Left renal cortex interstitium (tissue), 4 donors: Measurements from ENCODE around the gene CPN2. TPM values are rescaled to one million over a fixed set of nuclear protein-coding genes. Genes with fewer than 3 reads are reported as not detected.

ENCODE experiments used
- DNase-seq, 4 donors: peaks; one replicate each; pipeline ENCODE4 v3.0.0-alpha.2; 2013; ENCODE audit warnings: low read depth in 4 of 4, low spot score in 2 of 4, missing footprints in 1 of 4
- polyA plus RNA-seq, 4 donors: library from polyadenylated mRNA; unstranded; fragments of 120-200 nt; gene quantifications; one replicate each; pipeline ENCODE4 v1.2.1, GENCODE V29; 2013; ENCODE audit not compliant: insufficient read length in 4 of 4

The CPN2 gene
- under 1 TPM; 0.19 to 0.88 (median 0.67) TPM for polyA plus RNA-seq

- no peak for DNase-seq
Measured at GRCh38 chr3:194351080-194351672, at the start of gene CPN2. TSS of gene CPN2 (minus strand) at chr3:194351328. CDS start at chr3:194342702, 8,626 bp downstream.

- DNase-seq, result no peak
Measured at GRCh38 chr3:194399874-194400411, 48.8 kb upstream of the CPN2 start.

GRCh38 chr3:194399166-194399565 is 48.0 kb upstream of the CPN2 start, which contains the start of gene GP5:
TSS of gene GP5 (minus strand) at chr3:194399266. CDS start at chr3:194398282, 984 bp downstream.
- no peak for DNase-seq

- DNase-seq, result no peak
Measured at GRCh38 chr3:194397757-194398312, 46.7 kb upstream of the CPN2 start.

- no peak for DNase-seq
Measured at GRCh38 chr3:194396859-194397756, 46.0 kb upstream of the CPN2 start.

- no peak for DNase-seq
Measured at GRCh38 chr3:194396539-194396858, 45.4 kb upstream of the CPN2 start.

- peak in 1 of 4 donors; percentile 62 for DNase-seq
Measured at GRCh38 chr3:194395778-194396538, 44.8 kb upstream of the CPN2 start.

- DNase-seq, result no peak
Measured at GRCh38 chr3:194395212-194395611, 44.1 kb upstream of the CPN2 start.

GRCh38 chr3:194392576-194392975 is 41.4 kb upstream of the CPN2 start:
- DNase-seq, result no peak

- no peak for DNase-seq
Measured at GRCh38 chr3:194390835-194391234, 39.7 kb upstream of the CPN2 start.

GRCh38 chr3:194389269-194389668 is 38.1 kb upstream of the CPN2 start:
- DNase-seq, result no peak

- DNase-seq, result no peak
Measured at GRCh38 chr3:194387926-194388418, 36.8 kb upstream of the CPN2 start.

- DNase-seq, result no peak
Measured at GRCh38 chr3:194387276-194387675, 36.1 kb upstream of the CPN2 start.

- no peak for DNase-seq
Measured at GRCh38 chr3:194386648-194387047, 35.5 kb upstream of the CPN2 start.

- no peak for DNase-seq
Measured at GRCh38 chr3:194386066-194386465, 34.9 kb upstream of the CPN2 start.

- no peak for DNase-seq
Measured at GRCh38 chr3:194384569-194385001, 33.5 kb upstream of the CPN2 start.

GRCh38 chr3:194384156-194384555 is 33.0 kb upstream of the CPN2 start:
- DNase-seq, result no peak

GRCh38 chr3:194383276-194383940 is 32.3 kb upstream of the CPN2 start:
- DNase-seq, result no peak

GRCh38 chr3:194382892-194383223 is 31.7 kb upstream of the CPN2 start:
- DNase-seq, result no peak
